GM18520 (cell line): ENCODE data around the gene ACTR1B.
"Not testable (repeated sequence)": the region's sequence is repeated elsewhere in the genome, so short reads cannot be mapped to it uniquely, and the experiment has no call there.

Experiments
- ATAC-seq: cut with Tn5 transposase; IDR thresholded peaks from one replicate; pipeline ENCODE4 v1.9.1; 2021; ENCODE audit not compliant: unreplicated experiment

The ACTR1B gene

GRCh38 chr2:97691166-97691565, 27.3 kb upstream of the ACTR1B start:
- ATAC-seq: no peak

GRCh38 chr2:97688062-97688827, 24.4 kb upstream of the ACTR1B start:
- ATAC-seq: peak; percentile 80

GRCh38 chr2:97687235-97687634, 23.4 kb upstream of the ACTR1B start:
- ATAC-seq: not testable (repeated sequence)

DNA sequence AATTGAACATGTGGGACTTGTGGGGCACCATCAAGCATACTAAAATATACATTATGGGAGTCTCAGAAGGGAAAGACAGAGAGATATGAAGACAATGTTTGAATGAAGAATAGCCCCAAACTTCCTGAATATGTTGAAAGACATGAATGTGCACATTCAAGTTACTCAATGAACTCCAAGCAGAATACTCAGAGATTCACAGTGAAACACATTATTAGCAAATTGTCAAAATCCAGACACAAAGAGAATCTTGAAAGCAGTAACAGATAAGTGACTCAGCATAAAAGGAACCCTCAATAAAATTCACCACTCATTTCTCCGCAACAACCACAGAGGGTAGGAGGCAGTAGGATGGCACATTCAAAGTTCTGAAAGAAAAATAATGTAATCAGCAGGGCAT, 14.5 kb upstream of the ACTR1B start:
- no peak for ATAC-seq

- no peak for ATAC-seq
These were observed 13.6 kb upstream of the ACTR1B start for GRCh38 chr2:97677480-97677879.

- no peak for ATAC-seq
These were observed 12.8 kb upstream of the ACTR1B start for GRCh38 chr2:97676620-97677019.

GRCh38 chr2:97675430-97676113, 11.7 kb upstream of the ACTR1B start:
- no peak for ATAC-seq

- no peak for ATAC-seq
These were observed 10.1 kb upstream of the ACTR1B start for GRCh38 chr2:97673915-97674283.

DNA sequence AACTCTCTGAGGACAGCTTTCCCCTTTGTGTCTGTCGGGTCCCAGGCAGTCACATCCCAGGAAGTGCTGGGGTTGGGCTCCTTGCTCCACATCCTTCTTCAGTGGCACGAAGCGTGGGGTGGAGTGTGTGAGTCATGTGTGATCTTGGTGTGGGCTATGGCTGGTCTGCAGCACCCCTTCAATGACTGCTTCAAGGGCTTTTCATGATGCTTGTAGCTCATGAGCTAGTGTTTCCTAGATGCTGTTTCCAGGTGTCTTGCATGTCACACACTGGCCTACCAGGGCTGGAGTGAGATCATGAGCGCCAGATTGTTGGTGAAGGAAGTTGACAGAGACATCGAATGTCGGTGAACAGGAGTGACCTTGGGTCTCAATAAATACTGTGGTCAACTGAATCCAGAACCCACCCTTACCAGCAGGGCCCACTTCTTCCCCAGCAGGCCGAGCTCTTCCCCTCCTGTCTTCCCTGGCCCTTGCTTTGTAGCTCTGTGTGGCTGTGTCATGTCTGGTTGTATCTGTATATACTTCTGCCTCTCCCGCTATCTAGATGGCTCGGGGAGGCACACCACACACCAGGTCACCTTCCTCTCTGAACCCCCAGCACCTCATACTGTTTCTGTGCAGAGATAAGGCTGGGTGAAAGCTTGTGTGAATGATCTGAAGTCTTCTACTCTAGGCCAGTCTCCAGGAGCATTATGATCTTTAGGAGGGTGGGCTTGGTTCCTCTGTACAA, 9.5 kb upstream of the ACTR1B start:
- ATAC-seq: no peak

- not testable (repeated sequence) for ATAC-seq
These were observed 8.8 kb upstream of the ACTR1B start for GRCh38 chr2:97672606-97673140.

- ATAC-seq: no peak
These were observed 7.7 kb upstream of the ACTR1B start for GRCh38 chr2:97671526-97671925.

DNA sequence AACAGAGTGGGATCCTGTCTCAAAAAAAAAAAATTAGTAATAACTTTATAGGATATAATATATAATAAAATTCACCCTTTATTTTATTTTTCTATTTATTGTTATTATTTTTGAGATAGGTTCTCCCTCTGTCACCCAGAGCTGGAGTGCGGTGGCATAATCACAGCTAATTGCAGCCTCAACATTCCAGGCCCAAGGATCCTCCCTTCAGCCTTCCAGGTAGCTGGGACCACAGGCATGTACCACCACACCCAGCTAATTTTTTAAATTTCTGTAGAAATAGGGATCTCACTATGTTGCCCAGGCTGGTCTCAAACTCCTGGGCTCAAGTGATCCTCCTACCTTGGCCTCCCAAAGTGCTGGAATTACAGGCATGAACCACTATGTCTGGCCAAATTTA, 6.6 kb upstream of the ACTR1B start:
- ATAC-seq: no peak

DNA sequence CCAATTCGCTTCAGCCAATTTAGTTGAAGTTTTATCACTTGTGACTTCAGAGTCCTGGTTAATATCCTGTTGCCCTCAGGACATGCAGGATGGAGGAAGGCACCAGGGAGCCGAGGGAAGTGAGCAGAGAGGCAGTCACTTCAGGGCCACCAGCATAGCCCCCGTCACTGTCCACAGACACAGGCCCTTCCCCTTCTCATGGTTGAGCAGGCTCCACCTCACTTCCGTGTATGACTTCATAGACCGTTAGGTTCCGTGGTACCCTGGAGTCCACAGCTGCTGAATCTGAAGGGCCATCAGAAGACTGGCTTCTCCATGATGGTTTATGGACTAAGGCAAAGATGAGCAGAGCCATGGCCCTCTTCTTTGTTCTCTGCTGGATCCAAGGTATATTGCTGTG, 5.6 kb upstream of the ACTR1B start, which contains the start of gene C2orf92:
Gene C2orf92 (plus strand): TSS at position 266 of the 400 bp plus-strand sequence. CDS start 76 bp downstream, at position 342.
- ATAC-seq: no peak

DNA sequence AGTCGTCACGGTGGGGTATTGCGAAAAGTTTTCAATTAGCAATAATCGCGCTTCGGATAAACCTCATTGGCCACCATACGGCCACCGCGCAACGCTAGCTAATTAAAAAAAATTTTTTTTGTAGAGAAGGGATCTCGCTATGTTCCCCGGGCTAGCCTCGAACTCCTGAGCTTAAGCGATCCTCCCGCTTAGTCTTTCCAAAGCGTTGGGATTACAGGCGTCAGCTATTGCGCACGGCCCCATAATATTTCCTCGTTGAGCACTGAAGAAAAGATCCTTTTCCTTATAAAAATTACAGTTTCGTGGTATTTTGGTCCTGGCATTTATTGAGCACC, 759 bp upstream of the ACTR1B start:
- ATAC-seq: no peak

GRCh38 chr2:97663626-97663961, 250 bp downstream of the ACTR1B start:
- ATAC-seq: peak; percentile 34

GRCh38 chr2:97662895-97663625, 784 bp downstream of the ACTR1B start:
- ATAC-seq: peak; percentile 26

DNA sequence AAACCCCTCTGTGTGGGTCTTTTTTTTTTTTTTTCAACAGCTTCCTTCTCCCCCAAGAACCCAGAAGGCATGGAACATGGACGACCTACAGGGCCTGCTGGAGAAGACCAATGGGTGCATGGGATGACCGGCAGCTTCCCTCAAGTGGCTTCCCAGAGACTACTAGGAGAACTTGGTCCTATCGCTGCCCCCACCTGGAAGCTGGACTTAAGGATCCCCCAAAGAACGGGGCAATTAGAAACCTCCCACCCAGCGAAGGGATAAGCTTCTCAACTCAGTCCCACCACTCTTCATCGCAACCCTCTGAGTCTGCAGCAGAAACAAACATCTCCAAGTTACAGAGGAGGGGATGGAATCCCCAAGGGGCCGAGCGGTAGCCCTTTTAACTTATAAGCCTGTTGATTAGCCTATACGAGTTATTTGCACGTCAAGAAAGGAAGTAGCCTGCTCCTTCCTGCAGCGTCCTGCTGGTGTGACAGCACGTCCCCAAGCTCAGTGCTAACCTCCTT, 1.4 kb downstream of the ACTR1B start:
- ATAC-seq: no peak

DNA sequence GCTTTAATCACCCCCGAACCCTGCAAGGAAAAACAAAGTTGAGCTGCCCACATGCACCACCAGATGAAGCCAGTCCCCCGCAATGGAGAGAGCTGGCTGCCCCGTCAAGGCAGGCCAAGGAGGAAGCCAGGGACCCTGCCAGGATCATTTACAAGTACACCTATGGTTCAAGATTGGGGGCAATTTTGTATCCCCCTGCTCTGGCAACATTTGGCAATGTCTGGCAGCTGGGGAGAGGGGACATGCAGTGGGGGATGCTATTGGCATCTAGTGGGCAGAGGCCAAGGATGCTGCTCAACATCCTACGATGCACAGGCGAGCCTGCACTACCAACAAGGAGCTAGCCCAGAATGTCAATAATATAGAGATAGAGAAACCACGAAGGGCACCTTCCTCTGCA, 1.9 kb downstream of the ACTR1B start:
- ATAC-seq: no peak

GRCh38 chr2:97660775-97661389, 3.0 kb downstream of the ACTR1B start:
- no peak for ATAC-seq

DNA sequence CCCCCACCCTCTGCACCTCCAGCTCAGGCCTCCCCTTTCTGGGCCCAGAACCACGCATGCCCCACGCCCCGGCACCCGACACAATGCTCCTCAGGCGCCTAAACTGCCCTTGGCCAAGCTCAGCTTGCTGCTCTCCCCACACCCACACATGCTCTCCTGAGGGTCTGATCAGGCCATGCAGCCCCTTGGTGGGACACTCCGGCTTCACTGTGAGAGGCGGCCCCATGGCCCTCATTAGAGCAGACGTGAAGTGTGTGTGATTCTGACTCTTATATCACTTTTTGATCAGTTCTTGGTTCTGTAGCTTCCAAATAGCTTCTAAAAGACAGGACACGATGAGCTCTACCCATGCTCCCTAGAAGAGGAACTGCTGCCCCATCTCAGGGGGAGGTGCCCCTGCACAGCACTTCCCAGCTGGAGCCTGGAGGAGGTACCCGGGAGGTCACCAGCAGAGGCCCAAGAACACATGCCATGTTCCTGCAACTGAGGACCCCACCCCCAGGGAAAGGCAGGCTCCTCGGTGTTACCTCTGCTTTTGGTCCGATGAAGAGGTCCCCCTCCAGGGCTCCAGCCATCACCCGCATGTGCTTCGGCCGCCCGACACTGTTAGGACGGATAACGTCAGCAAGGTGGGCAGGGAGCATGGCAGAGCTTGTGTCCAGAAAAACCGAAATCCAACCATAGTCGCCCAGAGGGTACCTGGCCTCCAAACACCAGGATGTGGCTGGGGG, 3.6 kb downstream of the ACTR1B start:
- no peak for ATAC-seq
